GM18526 (cell line): ENCODE measurements around the gene ABRACL.

Experiments
- POLR2A ChIP-seq: IDR thresholded peaks from 3 replicates; pipeline ENCODE4 v1.6.1; 2011; ENCODE audit not compliant: insufficient read length; ENCODE audit errors: extremely low read depth

Gene ABRACL

DNA sequence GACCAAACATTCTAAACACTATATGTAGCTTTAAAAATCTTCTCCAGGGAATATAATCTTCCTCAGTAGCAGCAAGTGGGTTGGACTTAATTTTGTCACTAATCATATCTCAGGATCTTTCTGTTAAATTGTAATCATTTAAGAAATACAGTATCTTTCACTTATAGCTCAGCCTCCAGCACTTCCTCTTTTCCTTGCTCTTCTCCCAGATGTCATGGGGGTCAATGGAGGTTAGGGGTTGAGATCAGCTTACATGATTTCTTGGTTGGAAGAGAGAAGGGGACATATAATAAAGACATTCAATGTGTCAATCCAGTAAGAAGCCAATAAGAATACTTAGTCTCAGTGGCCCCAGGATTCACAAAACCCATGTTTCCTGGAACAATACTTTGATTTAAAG, 24.8 kb upstream of the ABRACL start:
- TF ChIP-seq POLR2A = no peak

DNA sequence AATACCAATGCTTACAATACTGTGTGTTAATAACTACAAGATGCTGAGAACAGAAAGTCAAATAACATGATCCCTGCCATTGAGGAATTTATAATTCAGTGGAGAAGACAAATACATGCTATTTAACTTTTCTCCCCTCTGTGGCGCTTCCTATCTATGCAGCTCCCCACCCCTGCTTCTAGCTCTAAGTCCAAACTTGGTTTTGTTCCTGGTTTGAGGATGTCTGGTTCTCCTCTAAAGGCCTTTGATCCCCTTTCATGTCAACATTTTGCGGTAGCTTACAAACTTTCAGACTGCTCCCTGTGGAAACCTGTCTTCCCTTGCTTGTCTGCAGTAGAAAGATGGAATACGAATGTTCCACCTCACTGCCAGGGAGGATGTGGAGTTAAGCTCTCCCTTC, 22.1 kb upstream of the ABRACL start:
- TF ChIP-seq POLR2A = no peak

DNA sequence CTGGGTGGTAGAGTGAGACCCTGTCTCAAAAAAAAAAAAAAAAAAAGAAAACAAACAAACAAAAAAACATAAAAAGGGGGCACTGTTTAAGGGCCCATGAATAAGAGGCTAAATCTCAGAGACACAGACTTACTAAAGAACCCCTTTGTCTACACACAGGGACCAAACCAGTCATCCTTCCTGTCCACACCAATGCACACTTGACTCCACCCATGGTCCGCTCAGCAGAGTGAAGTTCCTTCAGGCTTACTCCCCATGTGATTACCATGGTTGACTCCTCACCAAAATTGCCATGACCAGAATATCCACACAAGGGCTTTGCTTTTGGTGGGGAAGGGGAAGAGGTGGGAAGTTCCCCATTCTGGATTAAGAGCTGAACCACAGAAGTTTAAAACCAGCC, 21.1 kb upstream of the ABRACL start:
- no peak for TF ChIP-seq POLR2A

DNA sequence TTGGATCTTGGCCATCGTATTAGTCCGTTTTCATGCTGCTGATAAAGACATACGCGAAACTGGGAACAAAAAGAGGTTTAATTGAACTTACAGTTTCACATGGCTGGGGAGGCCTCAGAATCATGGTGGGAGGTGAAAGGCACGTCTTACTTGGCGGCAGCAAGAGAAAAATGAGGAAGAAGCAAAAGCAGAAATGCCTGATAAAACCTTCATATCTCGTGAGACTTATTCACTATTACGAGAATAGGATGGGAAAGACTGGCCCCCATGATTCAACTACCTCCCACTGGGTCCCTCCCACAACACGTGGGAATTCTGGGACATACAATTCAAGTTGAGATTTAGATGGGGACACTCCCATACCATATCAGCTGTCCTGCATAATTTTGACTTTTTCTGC, 20.4 kb upstream of the ABRACL start:
- TF ChIP-seq POLR2A = no peak

DNA sequence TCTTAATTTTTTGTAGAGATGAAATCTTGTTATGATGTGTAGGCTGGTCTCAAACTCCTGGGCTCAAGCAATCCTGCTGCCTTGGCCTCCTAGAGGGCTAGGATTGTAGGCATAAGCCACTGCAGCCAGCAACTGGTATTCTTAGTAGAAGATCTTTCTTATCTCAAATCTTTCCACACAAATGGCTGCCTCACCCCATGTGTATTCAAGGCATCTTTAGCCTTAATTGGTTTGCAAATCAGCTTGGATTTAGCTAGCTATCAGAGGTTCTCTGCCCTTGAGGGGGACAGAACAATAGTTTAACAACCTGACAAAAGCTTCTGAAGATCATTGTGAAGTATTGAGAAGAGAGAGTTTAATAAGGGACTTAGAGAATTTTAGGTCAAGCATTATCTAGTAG, 17.9 kb upstream of the ABRACL start:
- no peak for TF ChIP-seq POLR2A

DNA sequence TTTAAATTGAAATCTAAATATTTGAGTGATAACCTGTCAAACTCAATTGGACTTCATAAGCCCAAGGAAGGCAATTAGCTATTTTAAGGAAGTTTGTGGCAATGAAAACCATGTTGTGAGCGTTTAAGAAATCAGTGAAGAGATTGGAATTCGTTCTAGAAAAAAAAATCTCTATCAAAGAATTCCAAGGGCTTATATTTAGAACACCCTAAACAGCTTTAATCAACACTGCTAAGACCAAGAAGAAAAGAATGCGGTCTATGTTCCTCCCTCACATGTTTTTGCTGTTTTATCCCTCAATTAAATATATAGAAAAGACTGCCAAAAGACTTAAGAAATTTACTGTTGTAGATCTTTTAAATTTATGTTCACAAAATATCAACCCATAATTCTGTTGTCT, 16.6 kb upstream of the ABRACL start:
- TF ChIP-seq POLR2A = no peak

DNA sequence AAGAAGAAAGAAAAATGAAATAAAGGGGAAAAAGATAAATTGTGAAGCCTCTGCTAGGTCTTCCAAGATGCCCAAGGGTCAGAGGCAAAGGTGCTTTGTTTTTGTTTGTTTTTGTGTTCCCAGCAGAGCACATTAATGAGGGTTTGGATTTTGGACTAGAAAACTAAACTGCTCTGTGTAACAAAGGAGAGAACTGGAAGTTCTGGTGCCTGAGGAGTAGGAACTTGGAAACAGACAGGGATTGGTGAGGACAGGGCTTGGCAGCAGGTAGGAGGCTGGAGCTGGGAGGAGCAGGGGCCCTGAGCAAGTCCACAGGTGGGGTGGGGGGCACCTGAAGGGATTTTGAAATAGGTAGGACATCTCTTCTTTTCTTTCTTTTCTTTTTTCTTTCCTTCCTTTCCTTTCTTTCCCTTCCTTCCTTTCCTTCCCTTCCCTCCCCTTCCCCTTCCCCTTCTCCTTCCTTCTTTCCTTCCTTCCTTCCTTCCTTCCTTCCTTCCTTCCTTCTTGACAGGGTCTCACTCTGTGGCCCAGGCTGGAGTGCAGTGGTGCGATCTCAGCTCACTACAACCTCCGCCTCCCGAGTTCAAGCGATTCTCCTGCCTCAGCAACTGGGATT, 15.3 kb upstream of the ABRACL start:
- TF ChIP-seq POLR2A = no peak

DNA sequence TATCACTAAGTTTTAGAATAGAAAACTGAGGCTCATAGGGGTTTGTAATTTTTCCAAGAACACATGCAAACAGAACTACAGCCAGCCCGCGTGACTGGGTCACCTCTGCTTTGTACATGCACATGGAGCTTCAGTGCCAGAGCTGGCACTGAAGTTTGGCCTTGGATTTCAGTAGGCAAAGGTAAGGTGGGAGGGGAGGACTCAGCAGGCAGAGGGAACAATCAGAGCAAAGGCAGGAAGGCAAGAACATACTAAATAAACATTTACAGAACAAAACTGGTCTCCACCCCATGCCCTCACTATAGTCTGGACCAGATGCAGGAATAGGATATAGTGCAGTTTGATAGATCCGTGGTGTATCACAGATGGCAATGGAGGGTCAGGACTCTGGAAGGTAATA, 13.6 kb upstream of the ABRACL start:
- no peak for TF ChIP-seq POLR2A

DNA sequence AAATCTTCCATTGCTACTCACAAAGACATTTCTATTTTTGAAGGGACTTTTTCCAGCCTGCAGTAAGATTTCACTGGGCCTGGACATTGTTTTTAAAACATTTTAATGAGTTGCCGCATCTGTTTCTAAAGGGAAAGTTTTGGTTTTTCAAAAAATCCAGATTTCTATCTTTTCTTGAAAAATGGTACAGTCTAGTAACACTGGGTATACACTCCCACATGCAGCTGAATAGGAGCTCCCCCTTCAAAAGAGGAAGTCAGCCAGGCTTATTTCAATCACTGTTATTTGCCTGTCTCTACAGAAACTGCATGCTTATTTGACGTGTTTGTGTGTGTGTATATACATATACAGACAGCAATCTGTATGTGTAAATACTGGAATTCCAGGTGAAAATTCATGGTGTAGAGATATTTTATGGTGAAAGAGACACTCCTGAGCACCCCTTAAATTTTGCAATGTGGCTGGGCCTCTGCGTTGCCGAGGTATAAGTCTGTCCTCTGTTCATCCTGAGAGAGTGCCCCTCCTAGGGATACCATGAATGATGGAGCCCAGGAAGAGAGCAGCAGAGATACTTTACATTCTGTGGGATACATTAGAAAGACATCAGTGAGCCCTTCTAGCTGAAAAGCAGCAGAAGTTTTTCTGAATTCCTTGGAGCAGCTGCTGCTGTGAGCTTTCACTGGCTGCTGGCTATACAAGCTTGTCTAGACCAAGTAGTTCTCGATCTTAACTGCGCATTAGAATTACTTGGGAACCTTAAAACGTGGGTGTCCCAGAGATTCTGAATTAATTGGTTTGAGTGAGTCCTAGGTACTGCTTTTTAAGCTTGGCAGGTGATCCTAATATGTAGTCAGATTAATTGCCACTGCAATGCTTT, 12.0 kb upstream of the ABRACL start:
- no peak for TF ChIP-seq POLR2A

DNA sequence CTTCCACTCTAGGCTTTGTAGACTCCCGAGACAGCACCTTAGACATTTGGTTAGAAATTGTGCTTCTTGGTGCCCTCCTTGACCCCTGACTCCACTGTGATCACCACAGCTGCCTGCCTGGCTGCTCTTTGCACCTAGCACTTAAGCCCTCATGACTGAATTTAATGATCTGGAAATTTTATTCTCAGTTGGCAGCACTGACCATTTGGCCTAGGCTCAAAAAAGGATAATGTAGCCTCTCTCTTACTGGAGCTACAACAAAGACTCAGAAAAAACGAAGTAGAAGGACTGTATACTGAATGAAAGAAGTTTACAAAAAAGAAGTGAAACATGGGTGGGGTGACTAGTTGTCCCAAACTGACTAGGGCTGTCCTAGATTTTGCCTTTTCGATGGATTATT, 11.3 kb upstream of the ABRACL start:
- TF ChIP-seq POLR2A = no peak

DNA sequence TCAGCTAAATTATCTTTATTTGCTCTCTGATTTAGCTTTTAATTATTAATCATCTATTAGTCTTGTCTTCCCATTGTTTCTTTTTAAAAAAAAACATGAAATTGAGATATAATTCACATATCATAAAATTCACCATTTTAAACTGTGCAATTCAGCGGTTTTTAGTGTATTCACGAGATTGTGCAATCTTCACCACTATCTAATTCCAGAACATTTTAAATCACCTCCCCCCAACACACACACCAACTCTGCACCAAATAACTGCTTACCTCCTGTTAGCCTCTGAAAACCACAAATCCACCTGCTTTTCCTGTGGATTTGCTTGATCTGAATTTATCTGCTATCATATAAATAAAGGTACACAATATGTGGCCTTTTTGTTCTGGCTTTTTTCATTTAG, 8.8 kb upstream of the ABRACL start:
- no peak for TF ChIP-seq POLR2A

DNA sequence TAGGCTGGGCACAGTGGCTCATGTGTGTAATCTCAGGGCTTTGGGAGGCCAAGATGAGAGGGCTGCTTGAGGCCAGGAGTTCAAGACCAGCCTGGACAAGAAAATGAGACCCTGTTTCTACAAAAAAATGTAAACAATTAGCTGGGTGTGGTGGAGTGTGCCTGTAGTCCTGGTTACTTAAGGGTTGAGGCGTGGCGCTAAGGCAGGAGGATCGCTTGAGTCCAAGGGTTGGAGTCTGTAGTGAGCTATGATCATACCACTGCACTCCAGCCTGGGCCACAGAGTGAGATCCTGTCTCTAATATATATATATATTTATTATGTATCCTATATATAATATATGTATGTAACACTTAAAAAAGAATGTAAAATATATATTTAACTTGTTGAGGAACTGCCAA, 7.9 kb upstream of the ABRACL start:
- no peak for TF ChIP-seq POLR2A

DNA sequence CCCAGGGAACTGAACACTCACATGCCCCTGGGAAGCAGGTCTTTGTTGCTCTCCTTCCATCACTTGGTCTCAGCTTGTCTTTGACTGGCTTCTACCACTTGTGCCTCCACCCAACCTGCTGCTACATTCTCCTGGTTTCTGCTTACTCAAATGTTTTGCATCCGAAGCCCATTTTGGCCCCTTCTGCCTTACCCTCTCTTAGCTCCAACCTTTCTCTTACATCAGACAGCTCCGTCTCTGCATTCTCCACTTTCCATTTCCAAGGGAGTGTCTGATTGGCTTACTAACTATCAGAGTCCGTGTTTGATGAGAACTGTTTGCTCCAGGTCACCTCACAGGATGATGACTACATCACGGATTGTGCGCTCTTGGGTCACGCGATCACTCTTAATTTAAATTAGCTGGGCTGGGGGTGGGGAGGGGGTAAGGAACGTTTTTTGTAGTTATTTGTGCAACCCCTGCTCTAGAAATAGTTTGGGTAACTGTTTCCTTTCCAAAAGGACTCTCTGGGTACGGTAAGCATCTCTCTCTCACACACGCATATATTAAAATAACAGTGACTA, 844 bp upstream of the ABRACL start:
- TF ChIP-seq POLR2A = peak; percentile 34

DNA sequence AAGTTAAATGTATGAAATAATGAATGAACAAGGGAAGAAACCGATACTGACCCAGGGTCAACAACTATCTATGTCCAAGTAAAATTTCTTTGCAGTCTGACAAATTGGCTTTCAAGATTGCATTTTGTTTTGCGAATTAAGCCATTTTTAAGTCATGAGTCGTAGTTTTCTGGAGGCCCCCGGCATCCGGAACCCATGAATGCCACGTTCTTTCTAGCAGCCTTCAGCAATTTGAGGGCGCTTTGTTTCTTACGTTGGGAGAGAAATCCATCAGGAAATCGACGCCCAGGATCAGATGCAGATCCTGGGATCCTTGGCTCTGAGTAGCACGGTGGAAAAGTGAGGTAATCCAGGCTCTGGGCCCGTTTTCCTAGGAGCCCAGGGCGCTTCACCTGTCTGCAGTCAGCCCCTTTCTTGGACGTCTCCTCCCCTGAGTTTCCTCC, 309 bp upstream of the ABRACL start:
- no peak for TF ChIP-seq POLR2A

DNA sequence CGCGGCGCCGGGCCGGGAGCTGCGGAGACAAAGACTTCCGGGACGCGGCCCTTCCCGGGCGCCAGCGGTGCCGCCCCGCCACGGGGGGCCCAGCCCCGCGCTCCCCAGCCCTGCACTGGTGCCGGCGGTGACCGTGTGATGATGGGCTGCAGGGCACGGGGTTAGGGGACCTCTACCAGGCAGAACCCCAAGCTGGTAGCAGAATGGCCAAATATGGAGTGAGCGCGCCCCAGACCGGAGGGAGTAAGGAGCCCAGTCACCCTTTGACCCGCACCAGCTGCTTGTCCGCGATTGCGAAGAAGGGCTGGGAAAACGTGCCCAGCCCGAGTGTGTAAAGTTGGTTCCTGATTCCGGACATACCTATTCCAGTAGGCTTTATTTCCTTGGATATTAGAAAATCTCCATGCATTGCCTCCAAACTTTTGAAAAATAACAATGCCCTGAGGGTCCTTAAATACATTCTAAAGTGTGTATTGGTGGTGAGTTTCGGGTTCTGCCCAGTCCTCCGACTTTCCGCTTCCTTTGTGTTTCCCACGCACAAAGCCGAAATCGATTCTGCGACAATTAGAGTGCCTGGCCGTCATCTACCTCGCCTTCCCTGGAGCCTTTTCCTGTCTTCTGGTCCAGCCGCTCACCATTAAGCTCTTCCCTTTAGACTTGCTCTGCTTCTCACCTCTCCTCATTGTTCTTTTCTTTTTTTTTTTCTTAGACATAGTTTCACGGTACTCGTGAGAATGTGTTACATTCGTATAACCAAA, 1.1 kb downstream of the ABRACL start:
- TF ChIP-seq POLR2A = no peak

DNA sequence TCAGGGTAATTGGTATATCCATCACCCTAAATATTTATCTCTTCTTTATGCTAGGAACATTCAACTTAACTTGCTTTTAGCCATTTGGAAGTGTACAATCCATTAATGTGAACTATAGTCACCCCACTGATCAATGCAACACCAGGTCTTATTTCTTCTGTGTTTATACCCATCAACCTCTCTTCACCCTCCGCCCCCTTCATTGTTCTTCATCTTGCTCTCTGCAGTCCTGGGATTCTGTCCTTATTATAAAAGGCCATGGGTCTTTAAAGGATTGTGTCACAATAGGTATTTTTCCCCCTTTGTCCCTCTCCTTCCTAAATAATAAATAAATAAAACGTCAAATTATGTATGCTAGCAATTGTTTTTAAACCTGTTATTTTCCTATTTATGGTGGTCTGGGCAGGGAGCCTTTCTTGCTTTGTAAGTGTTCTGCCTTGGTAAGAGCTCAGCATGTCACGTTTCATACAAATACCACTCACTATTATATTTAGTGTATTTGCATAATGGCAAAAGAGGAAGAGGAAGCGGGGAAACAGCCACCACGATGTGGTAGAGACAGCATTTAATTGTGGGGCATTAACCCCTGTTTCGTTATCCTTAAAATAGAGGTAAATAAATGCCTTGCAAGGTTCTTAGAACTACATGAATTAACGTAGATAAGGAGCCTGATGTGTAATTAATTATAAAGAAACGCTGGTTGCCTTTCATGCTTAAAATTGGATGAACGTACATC, 1.9 kb downstream of the ABRACL start:
- TF ChIP-seq POLR2A = no peak

DNA sequence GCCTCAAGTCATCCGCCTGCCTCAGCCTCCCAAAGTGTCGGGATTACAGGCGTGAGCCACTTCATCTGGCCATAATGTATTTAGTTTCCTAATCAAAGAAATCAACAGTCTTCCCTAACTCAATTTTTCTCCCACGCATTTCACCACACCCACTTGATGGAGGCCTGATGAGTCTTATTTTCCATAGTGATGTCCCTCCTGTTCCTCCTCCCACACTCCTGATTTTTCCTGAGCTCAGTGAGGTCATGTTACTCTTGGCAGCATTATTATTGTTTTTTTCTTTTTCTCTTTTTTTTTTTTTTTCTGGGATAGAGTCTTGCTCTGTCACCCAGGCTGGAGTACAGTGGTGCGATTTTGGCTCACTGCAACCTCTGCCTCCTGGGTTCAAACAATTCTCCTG, 8.9 kb downstream of the ABRACL start:
- TF ChIP-seq POLR2A = no peak
